ENCODE measurements around the gene NOS1AP. TPM values are rescaled to one million over a fixed set of nuclear protein-coding genes. Genes with fewer than 3 reads are reported as not detected.

NOS1AP gene
- total and polyA plus RNA-seq, 5 donors: 0.86 to 4.5 (median 4.1) TPM

GRCh38 chr1:162235241-162235800 lies 165.8 kb downstream of the NOS1AP start:
- ATAC-seq (no peak), DNase-seq (no peak)
- Histone ChIP-seq H3K4me3 (ENCODE audit: low read length) (no peak overlapping the region), H3K9me3 (ENCODE audit: control insufficient read depth, low read length) (no peaks in the 10 kb centered on the region), H3K27ac (ENCODE audit: low read length) (no peak overlapping the region), H3K4me1 (ENCODE audit: control insufficient read depth, insufficient read depth, low read length) (peaks cover 2% of the 10 kb centered on the region), H3K27me3 (ENCODE audit: control insufficient read depth, insufficient read depth) (no peaks in the 10 kb centered on the region)
- intact Hi-C loops (cut with DNase I): no loop called here
- 85% methylated on average over 7 of the region's 7 CpGs for WGBS

DNA sequence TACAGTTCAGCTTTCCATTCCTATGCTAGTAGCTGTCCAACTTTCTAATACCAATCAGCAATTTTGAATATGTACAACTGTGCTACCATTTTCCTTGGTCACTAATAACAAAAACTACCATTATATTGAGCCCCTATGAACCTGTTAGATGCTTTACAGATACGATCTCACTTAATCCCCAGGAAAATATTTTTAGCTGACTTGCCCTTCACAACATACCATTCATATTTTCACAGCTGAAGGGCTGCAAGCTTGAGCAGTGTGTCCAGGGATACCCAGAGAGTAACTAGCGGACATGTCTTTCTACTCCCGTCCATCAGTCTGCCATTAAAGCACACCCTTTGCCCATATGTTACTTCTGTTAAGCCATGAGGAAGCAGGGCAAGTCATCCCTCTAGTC lies 166.7 kb downstream of the NOS1AP start:
- Histone ChIP-seq H3K9me3 (ENCODE audit: control insufficient read depth, low read length) (no peaks in the 10 kb centered on the region), H3K4me1 (ENCODE audit: control insufficient read depth, insufficient read depth, low read length) (peaks cover 2% of the 10 kb centered on the region), H3K27ac (ENCODE audit: low read length) (no peak overlapping the region), H3K4me3 (ENCODE audit: low read length) (no peak overlapping the region), H3K27me3 (ENCODE audit: control insufficient read depth, insufficient read depth) (no peaks in the 10 kb centered on the region)
- WGBS: 69% methylated on average over 3 of the region's 3 CpGs
- DNase-seq (no peak), ATAC-seq (no peak)
- intact Hi-C loops (cut with DNase I): no loop called here

DNA sequence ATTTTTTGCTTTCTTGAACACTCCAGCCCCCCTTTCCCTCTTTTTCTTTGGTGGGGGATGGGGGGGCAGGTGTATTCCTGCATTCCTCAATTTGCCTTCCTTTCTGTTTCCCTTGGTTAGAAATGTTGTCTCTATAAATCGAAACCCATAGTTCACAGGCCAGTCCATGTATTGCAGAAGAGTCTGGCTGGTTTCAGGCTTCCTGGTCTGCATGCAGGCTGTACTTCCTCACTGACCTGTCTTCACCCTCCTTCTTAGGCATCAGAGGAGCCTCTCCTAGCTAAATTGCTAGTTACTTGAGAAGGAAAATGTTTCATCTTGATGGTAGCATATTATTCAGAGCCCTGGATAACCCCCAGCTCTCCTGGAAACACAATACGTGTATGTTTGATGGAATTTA lies 167.1 kb downstream of the NOS1AP start:
- WGBS: 78% methylated on average over 2 of the region's 2 CpGs
- intact Hi-C loops (cut with DNase I): no loop called here
- no peak for ATAC-seq

GRCh38 chr1:162240577-162240976 lies 171.1 kb downstream of the NOS1AP start:
- ATAC-seq: no peak
- Histone ChIP-seq H3K27ac (ENCODE audit: low read length) (no peak overlapping the region), H3K4me1 (ENCODE audit: control insufficient read depth, insufficient read depth, low read length) (peaks cover 2% of the 10 kb centered on the region), H3K4me3 (ENCODE audit: low read length) (no peak overlapping the region), H3K9me3 (ENCODE audit: control insufficient read depth, low read length) (no peaks in the 10 kb centered on the region), H3K27me3 (ENCODE audit: control insufficient read depth, insufficient read depth) (no peaks in the 10 kb centered on the region)
- intact Hi-C loops (cut with DNase I): no loop called here
- 83% methylated on average over 4 of the region's 4 CpGs for WGBS
- no peak for DNase-seq

More for the DNA sequence above, 167.1 kb downstream of the NOS1AP start:
- no peak for DNase-seq
- Histone ChIP-seq H3K27ac (ENCODE audit: low read length) (no peak overlapping the region), H3K4me1 (ENCODE audit: control insufficient read depth, insufficient read depth, low read length) (peaks cover 2% of the 10 kb centered on the region), H3K27me3 (ENCODE audit: control insufficient read depth, insufficient read depth) (no peaks in the 10 kb centered on the region), H3K4me3 (ENCODE audit: low read length) (no peak overlapping the region), H3K9me3 (ENCODE audit: control insufficient read depth, low read length) (no peaks in the 10 kb centered on the region)

GRCh38 chr1:162242804-162243203 lies 173.3 kb downstream of the NOS1AP start:
- no peaks in the 10 kb centered on the region for H3K27me3 ChIP-seq (ENCODE audit: control insufficient read depth, insufficient read depth)
- WGBS: 85% methylated on average over 6 of the region's 6 CpGs
- DNase-seq (no peak), ATAC-seq (no peak)
- intact Hi-C loops (cut with DNase I): no loop called here
- no peaks in the 10 kb centered on the region for H3K9me3 ChIP-seq (ENCODE audit: control insufficient read depth, low read length)
- H3K4me3 ChIP-seq (ENCODE audit: low read length): no peak overlapping the region
- H3K4me1 ChIP-seq (ENCODE audit: control insufficient read depth, insufficient read depth, low read length): peaks cover 2% of the 10 kb centered on the region
- no peak overlapping the region for H3K27ac ChIP-seq (ENCODE audit: low read length)

GRCh38 chr1:162248854-162249535 lies 179.5 kb downstream of the NOS1AP start:
- intact Hi-C loops (cut with DNase I): no loop called here
- Histone ChIP-seq H3K4me1 (ENCODE audit: control insufficient read depth, insufficient read depth, low read length) (no peaks in the 10 kb centered on the region), H3K4me3 (ENCODE audit: low read length) (no peak overlapping the region), H3K9me3 (ENCODE audit: control insufficient read depth, low read length) (no peaks in the 10 kb centered on the region), H3K27me3 (ENCODE audit: control insufficient read depth, insufficient read depth) (no peaks in the 10 kb centered on the region), H3K27ac (ENCODE audit: low read length) (no peak overlapping the region)
- ATAC-seq (no peak), DNase-seq (no peak)
- WGBS: 83% methylated on average over 3 of the region's 3 CpGs

- 84% methylated on average over 2 of the region's 2 CpGs for WGBS
- intact Hi-C loops (cut with DNase I): no loop called here
- no peaks in the 10 kb centered on the region for H3K27me3 ChIP-seq (ENCODE audit: control insufficient read depth, insufficient read depth)
- H3K4me1 ChIP-seq (ENCODE audit: control insufficient read depth, insufficient read depth, low read length): no peaks in the 10 kb centered on the region
- no peak for DNase-seq
- no peak overlapping the region for H3K4me3 ChIP-seq (ENCODE audit: low read length)
- no peaks in the 10 kb centered on the region for H3K9me3 ChIP-seq (ENCODE audit: control insufficient read depth, low read length)
- no peak overlapping the region for H3K27ac ChIP-seq (ENCODE audit: low read length)
- no peak for ATAC-seq
These were observed 180.7 kb downstream of the NOS1AP start for GRCh38 chr1:162250004-162250730.

GRCh38 chr1:162251102-162251501 lies 181.6 kb downstream of the NOS1AP start:
- Histone ChIP-seq H3K9me3 (ENCODE audit: control insufficient read depth, low read length) (no peaks in the 10 kb centered on the region), H3K4me1 (ENCODE audit: control insufficient read depth, insufficient read depth, low read length) (no peaks in the 10 kb centered on the region), H3K27ac (ENCODE audit: low read length) (no peak overlapping the region), H3K27me3 (ENCODE audit: control insufficient read depth, insufficient read depth) (no peaks in the 10 kb centered on the region), H3K4me3 (ENCODE audit: low read length) (no peak overlapping the region)
- intact Hi-C loops (cut with DNase I): no loop called here
- ATAC-seq (no peak), DNase-seq (no peak)
- 94% methylated on average over 2 of the region's 2 CpGs for WGBS

DNA sequence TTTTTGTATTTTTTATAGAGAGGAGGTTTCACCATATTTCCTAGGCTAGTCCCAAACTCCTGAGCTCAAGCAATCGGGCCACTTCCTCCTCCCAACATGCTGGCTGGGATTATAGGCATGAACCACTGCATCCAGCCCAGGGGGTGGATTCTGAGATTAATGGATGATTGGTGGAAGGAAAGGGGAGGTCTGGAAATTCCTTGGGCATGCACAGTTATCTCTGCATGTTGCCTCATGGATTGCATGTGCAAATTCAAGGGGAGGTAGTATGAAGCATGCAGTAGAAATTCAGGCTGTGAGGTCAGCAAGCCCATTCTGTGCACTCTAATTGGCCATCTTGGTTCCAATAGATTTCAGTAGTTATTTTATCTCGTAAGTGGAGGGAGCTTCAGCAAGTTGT lies 182.7 kb downstream of the NOS1AP start:
- no peaks in the 10 kb centered on the region for H3K4me1 ChIP-seq (ENCODE audit: control insufficient read depth, insufficient read depth, low read length)
- no peak overlapping the region for H3K4me3 ChIP-seq (ENCODE audit: low read length)
- H3K27ac ChIP-seq (ENCODE audit: low read length): no peak overlapping the region
- WGBS: 80% methylated on average over 2 of the region's 2 CpGs
- no peaks in the 10 kb centered on the region for H3K27me3 ChIP-seq (ENCODE audit: control insufficient read depth, insufficient read depth)
- H3K9me3 ChIP-seq (ENCODE audit: control insufficient read depth, low read length): no peaks in the 10 kb centered on the region
- DNase-seq: no peak
- intact Hi-C loops (cut with DNase I): no loop called here
- no peak for ATAC-seq

DNA sequence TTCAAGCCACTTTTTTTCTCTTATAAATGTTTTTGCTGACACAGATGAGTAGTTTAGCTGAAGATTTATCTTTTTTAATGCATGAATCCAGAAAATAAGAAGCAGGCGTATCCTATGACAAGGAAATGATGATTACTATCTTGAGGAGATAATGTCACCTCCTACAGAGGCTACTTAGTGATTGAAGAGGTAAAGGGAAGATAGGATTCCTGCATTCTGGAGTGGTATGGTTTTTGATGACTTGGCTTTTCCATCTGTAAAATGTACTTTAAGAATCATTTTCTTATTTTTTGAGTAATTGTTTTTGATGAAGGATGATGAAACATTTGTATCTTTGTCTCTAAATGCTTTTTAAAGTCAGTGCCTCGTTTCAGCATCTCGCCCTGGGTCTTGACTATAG lies 184.3 kb downstream of the NOS1AP start:
- no peak for DNase-seq

DNA sequence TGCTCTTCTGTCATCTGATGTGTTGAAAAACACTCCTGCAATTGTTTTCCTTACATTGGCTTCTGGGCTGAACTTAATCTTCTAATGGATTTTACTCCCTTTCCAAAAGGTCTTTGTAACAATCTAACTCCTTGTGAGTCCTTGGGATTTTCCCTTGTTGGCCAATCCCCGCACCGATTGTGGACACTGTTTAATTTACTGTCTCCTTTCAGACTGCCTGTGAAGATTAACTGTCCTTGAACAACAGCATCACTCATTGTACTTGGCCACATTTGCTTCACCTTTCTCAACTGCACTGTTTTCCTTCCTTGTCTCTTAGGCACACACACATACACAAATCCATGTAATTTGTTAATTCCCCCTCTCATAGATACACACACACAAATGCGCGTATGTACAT lies 186.8 kb downstream of the NOS1AP start:
- DNase-seq (no peak), ATAC-seq (no peak)
- H3K9me3 ChIP-seq (ENCODE audit: control insufficient read depth, low read length): no peaks in the 10 kb centered on the region
- no peak overlapping the region for H3K27ac ChIP-seq (ENCODE audit: low read length)
- no peaks in the 10 kb centered on the region for H3K27me3 ChIP-seq (ENCODE audit: control insufficient read depth, insufficient read depth)
- no peaks in the 10 kb centered on the region for H3K4me1 ChIP-seq (ENCODE audit: control insufficient read depth, insufficient read depth, low read length)
- intact Hi-C loops (cut with DNase I): no loop called here
- no peak overlapping the region for H3K4me3 ChIP-seq (ENCODE audit: low read length)
- 88% methylated on average over 4 of the region's 4 CpGs for WGBS

More for the DNA sequence above, 184.3 kb downstream of the NOS1AP start:
- no peak overlapping the region for H3K27ac ChIP-seq (ENCODE audit: low read length)
- ATAC-seq: no peak
- no peaks in the 10 kb centered on the region for H3K9me3 ChIP-seq (ENCODE audit: control insufficient read depth, low read length)
- H3K27me3 ChIP-seq (ENCODE audit: control insufficient read depth, insufficient read depth): no peaks in the 10 kb centered on the region
- no peak overlapping the region for H3K4me3 ChIP-seq (ENCODE audit: low read length)
- 89% methylated on average over 3 of the region's 3 CpGs for WGBS
- no peaks in the 10 kb centered on the region for H3K4me1 ChIP-seq (ENCODE audit: control insufficient read depth, insufficient read depth, low read length)
- intact Hi-C loops (cut with DNase I): no loop called here

All from right cardiac atrium (tissue), 5 donors.